K562 (cell line): ENCODE data around the gene MAP3K6. TPM values are rescaled to one million over a fixed set of nuclear protein-coding genes. Genes with fewer than 3 reads are reported as not detected.

Experiments
- CXXC5 ChIP-seq: fragments of 250-450 bp; sonication (Bioruptor Pico); IDR thresholded peaks from 2 replicates; pipeline ENCODE4 v1.8.0; 2022; ENCODE audit warnings: inconsistent platforms, mild to moderate bottlenecking, moderate library complexity
- ELF2 ChIP-seq: fragments of 250-450 bp; sonication (Bioruptor Pico); IDR thresholded peaks from 2 replicates; pipeline ENCODE4 v1.5.0; 2021; ENCODE audit warnings: mild to moderate bottlenecking
- GATAD2A ChIP-seq: fragments of 450-650 bp; IDR thresholded peaks from 2 replicates; pipeline ENCODE4 v1.6.1; 2017
- HDAC3 ChIP-seq: fragments of 450-650 bp; IDR thresholded peaks from 2 replicates; pipeline ENCODE4 v1.6.1; 2018; ENCODE audit warnings: borderline replicate concordance, mild to moderate bottlenecking, moderate library complexity; ENCODE audit not compliant: partially characterized antibody
- KDM5B ChIP-seq: fragments of 200-600 bp; sonication (generic); IDR thresholded peaks from 2 replicates; pipeline ENCODE4 v1.6.1; 2012; ENCODE audit warnings: low read depth, mild to moderate bottlenecking, moderate library complexity, low read length, control low read depth, inconsistent platforms; ENCODE audit not compliant: insufficient replicate concordance
- NCOA2 ChIP-seq, 2 experiments: fragments of 450-650 bp; IDR thresholded peaks; 2 replicates each; pipeline ENCODE4 v1.6.1; 2018; ENCODE audit warnings: mild to moderate bottlenecking in 2 of 2, moderate library complexity in 1 of 2; ENCODE audit not compliant: partially characterized antibody in 2 of 2
- POU5F1 ChIP-seq: fragments of 150-350 bp; IDR thresholded peaks from 2 replicates; pipeline ENCODE4 v1.6.1; 2014; ENCODE audit warnings: borderline replicate concordance, low read length, low read depth, mild to moderate bottlenecking; ENCODE audit not compliant: partially characterized antibody
- PURB ChIP-seq: sonication (generic); formaldehyde crosslinking; IDR thresholded peaks from 2 replicates; pipeline ENCODE4 v1.9.0; 2021; ENCODE audit warnings: low read depth, mild to moderate bottlenecking, missing genetic modification reagents
- PYGO2 ChIP-seq: fragments of 450-650 bp; IDR thresholded peaks from 2 replicates; pipeline ENCODE4 v1.6.1; 2016; ENCODE audit warnings: mild to moderate bottlenecking, missing genetic modification characterization, moderate library complexity, missing compliant biosample characterization
- RBM39 ChIP-seq: fragments of 200-400 bp; formaldehyde crosslinking; optimal IDR thresholded peaks from 2 replicates; pipeline ENCODE3; 2018; ENCODE audit warnings: low read depth, low read length
- RFX1 ChIP-seq: fragments of 450-650 bp; IDR thresholded peaks from 2 replicates; pipeline ENCODE4 v1.6.1; 2016; ENCODE audit warnings: mild to moderate bottlenecking, moderate library complexity
- SIN3A ChIP-seq, 2 experiments: fragments of 150-350 bp in 1 of 2; IDR thresholded peaks; 2 replicates each; pipeline ENCODE4 v1.6.1; 2011 to 2016; ENCODE audit warnings: borderline replicate concordance in 2 of 2, low read depth in 2 of 2, low read length in 2 of 2, mild to moderate bottlenecking in 2 of 2, moderate library complexity in 2 of 2; ENCODE audit not compliant: control insufficient read depth in 1 of 2
- SMARCC2 ChIP-seq: fragments of 450-650 bp; IDR thresholded peaks from 2 replicates; pipeline ENCODE4 v1.6.1; 2017; ENCODE audit warnings: antibody characterized with exemption, moderate library complexity, mild to moderate bottlenecking, low read depth
- SMARCE1 ChIP-seq: fragments of 450-650 bp; IDR thresholded peaks from 2 replicates; pipeline ENCODE4 v1.7.1; 2016; ENCODE audit warnings: mild to moderate bottlenecking
- TCF7 ChIP-seq: sonication (generic); IDR thresholded peaks from 2 replicates; pipeline ENCODE4 v1.6.1; 2016; ENCODE audit warnings: antibody characterized with exemption, borderline replicate concordance
- ZBED1 ChIP-seq: IDR thresholded peaks from 2 replicates; pipeline ENCODE4 v1.6.1; 2014
- ZBTB8A ChIP-seq: fragments of 450-650 bp; IDR thresholded peaks from 2 replicates; pipeline ENCODE4 v1.6.1; 2018; ENCODE audit warnings: mild to moderate bottlenecking, moderate library complexity; ENCODE audit not compliant: partially characterized antibody
- ZNF282 ChIP-seq: sonication (generic); formaldehyde crosslinking; IDR thresholded peaks from 2 replicates; pipeline ENCODE4 v1.8.1; 2023; ENCODE audit warnings: missing genetic modification reagents
- ZNF436 ChIP-seq: fragments of 250-450, 450-650 bp; sonication (Bioruptor Pico); formaldehyde crosslinking; IDR thresholded peaks from 2 replicates; pipeline ENCODE4 v1.7.0; 2020; ENCODE audit warnings: mild to moderate bottlenecking
- ZNF584 ChIP-seq: fragments of 200-800 bp; sonication (Bioruptor generic); IDR thresholded peaks from 2 replicates; pipeline ENCODE4 v1.6.1; 2016; ENCODE audit warnings: low read depth, mild to moderate bottlenecking, missing genetic modification characterization, missing compliant biosample characterization
- polyA plus RNA-seq, 8 experiments: library from polyadenylated mRNA; depleted of rRNA in 4 of 8; stranded (reverse) in 5 of 8; unstranded in 3 of 8; fragments of >200 nt; fragmentation: Nextera tagmentation in 2 of 8; fragmentation: Illumina TruSeq in 1 of 8; extraction: Ambion mirVana in 2 of 8; extraction: Trizol in 1 of 8; gene quantifications; 2 replicates each; pipeline versions ENCODE4 v1.2.1 to v1.2.3, GENCODE V29; 2011 to 2014; ENCODE audit warnings: inconsistent platforms in 1 of 8, missing spikeins in 1 of 8
- total RNA-seq, 7 experiments: library from RNA; depleted of rRNA in 6 of 7; stranded (reverse); fragments of >200 nt in 6 of 7; fragmentation: Illumina TruSeq in 2 of 7; extraction: Trizol in 2 of 7; gene quantifications; 2 replicates each; pipeline versions ENCODE4 v1.2.1 to v1.2.3, GENCODE V29; 2011 to 2021; ENCODE audit warnings: low replicate concordance in 1 of 7
- TF ChIP-seq, protein P1 (sequence below): fragments of 450-650 bp; formaldehyde crosslinking; IDR thresholded peaks from 2 replicates; pipeline ENCODE4 v1.4.0; 2022; ENCODE audit warnings: missing genetic modification characterization
- TF ChIP-seq, protein P2 (sequence below): fragments of 450-650 bp; IDR thresholded peaks from 2 replicates; pipeline ENCODE4 v1.6.1; 2016; ENCODE audit warnings: mild to moderate bottlenecking
- TF ChIP-seq, protein P3 (sequence below): fragments of 250-450 bp; sonication (Bioruptor Pico); IDR thresholded peaks from 2 replicates; pipeline ENCODE4 v1.8.0; 2021; ENCODE audit warnings: moderate library complexity, mild to moderate bottlenecking, inconsistent platforms

MAP3K6 gene
- total and polyA plus RNA-seq, 9 of the 15 experiments (the other 6 are each of a cell fraction or from before 2014, with no cell fraction given): 0.99 to 21.9 (median 7.0) TPM

DNA sequence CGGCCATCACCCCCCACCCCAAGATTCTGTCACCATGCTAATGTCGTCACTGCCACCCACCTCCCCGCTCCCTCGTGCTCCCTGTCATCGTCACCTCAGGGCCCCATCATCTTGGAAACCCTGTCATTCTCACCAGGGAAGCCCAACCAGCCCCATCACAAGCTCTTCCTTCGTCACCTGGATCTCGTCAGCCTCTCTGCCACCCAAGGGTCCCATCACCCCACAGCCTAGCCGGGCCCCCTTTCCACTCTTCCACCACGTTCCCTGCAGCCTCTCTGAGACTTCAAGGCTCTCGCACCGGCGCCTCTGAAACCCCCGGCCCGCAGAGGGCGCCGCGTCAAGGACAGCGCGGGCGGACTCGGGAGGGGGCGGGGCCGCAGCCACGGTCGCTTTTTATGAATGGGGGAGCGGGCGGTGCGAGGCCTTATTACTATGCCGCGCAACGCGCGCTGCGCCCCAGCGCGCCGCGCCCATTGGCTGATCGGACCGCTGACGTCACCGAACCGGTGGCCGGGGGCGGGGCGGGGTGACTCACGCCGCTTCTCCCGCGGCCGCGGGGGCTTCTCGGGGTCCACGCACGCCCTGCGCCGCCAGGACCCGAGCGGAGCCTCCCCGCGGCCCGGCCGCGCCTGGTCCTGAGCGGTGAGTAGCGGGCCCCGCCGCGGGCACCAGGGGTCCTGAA, 25.5 kb upstream of the MAP3K6 start, which contains the start of gene GPR3 (continued):
- TF ChIP-seq, protein P1, sequence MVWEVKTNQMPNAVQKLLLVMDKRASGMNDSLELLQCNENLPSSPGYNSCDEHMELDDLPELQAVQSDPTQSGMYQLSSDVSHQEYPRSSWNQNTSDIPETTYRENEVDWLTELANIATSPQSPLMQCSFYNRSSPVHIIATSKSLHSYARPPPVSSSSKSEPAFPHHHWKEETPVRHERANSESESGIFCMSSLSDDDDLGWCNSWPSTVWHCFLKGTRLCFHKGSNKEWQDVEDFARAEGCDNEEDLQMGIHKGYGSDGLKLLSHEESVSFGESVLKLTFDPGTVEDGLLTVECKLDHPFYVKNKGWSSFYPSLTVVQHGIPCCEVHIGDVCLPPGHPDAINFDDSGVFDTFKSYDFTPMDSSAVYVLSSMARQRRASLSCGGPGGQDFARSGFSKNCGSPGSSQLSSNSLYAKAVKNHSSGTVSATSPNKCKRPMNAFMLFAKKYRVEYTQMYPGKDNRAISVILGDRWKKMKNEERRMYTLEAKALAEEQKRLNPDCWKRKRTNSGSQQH (CRISPR knock-in tag): peak; percentile 57; the same call in 1 of the 2 replicates
- no peak for TF ChIP-seq PURB
- no peak for TF ChIP-seq RFX1
- TF ChIP-seq ZNF282: peak; percentile 80; the same call in 1 of the 2 replicates
- peak; percentile 53; the same call in 1 of the 2 replicates for TF ChIP-seq SMARCC2
- TF ChIP-seq GATAD2A: no peak
- no peak for TF ChIP-seq ZBED1
- TF ChIP-seq PYGO2 (tag): no peak
- no peak for TF ChIP-seq HDAC3
- peak; percentile 19; the same call in 1 of the 2 replicates for TF ChIP-seq TCF7
- no peak for TF ChIP-seq ZNF584 (CRISPR knock-in tag)
- peak; percentile 99 for TF ChIP-seq CXXC5
- TF ChIP-seq POU5F1: no peak
- TF ChIP-seq ZNF436 (CRISPR knock-in tag): no peak
- no peak for TF ChIP-seq ZBTB8A
- peak; percentile 78 for TF ChIP-seq KDM5B
- no peak for TF ChIP-seq NCOA2 (IDR thresholded peaks at IDR 0.05; ENCODE audit: partially characterized antibody in 2 of 2)
- no peak for TF ChIP-seq RBM39
- TF ChIP-seq SMARCE1: 0 out of 2 replicates have a peak, but pooled peaks have one; percentile 25
- no peak for TF ChIP-seq ELF2 (CRISPR knock-in tag)
- TF ChIP-seq, protein P2, sequence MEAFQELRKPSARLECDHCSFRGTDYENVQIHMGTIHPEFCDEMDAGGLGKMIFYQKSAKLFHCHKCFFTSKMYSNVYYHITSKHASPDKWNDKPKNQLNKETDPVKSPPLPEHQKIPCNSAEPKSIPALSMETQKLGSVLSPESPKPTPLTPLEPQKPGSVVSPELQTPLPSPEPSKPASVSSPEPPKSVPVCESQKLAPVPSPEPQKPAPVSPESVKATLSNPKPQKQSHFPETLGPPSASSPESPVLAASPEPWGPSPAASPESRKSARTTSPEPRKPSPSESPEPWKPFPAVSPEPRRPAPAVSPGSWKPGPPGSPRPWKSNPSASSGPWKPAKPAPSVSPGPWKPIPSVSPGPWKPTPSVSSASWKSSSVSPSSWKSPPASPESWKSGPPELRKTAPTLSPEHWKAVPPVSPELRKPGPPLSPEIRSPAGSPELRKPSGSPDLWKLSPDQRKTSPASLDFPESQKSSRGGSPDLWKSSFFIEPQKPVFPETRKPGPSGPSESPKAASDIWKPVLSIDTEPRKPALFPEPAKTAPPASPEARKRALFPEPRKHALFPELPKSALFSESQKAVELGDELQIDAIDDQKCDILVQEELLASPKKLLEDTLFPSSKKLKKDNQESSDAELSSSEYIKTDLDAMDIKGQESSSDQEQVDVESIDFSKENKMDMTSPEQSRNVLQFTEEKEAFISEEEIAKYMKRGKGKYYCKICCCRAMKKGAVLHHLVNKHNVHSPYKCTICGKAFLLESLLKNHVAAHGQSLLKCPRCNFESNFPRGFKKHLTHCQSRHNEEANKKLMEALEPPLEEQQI: no peak
- peak in 1 of 2 experiments; percentile 49; a peak in 1 of 4 replicates for TF ChIP-seq SIN3A (IDR thresholded peaks at IDR 0.05; ENCODE audit: borderline replicate concordance in 2 of 2, control insufficient read depth in 1 of 2, low read depth in 2 of 2, low read length in 2 of 2)
- TF ChIP-seq, protein P3, sequence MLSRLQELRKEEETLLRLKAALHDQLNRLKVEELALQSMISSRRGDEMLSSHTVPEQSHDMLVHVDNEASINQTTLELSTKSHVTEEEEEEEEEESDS: no peak
